Effector memory CD4-positive, alpha-beta T cell (primary cell): ENCODE data around the gene HCCS.

Experiments used
- DNase-seq, 3 donors: peaks; one replicate each; pipeline ENCODE4 v3.0.0-alpha.2; 2020
- H3K27ac ChIP-seq: 2 replicates; pipeline ENCODE4 v1.7.0; 2013; ENCODE audit warnings: mild to moderate bottlenecking, low read length, moderate library complexity; ENCODE audit not compliant: insufficient read depth, poor library complexity, severe bottlenecking
- H3K27me3 ChIP-seq: replicated peaks from 2 replicates; pipeline ENCODE4 v1.7.0; 2013; ENCODE audit warnings: mild to moderate bottlenecking, low read length; ENCODE audit not compliant: insufficient read depth, control insufficient read depth, poor library complexity, severe bottlenecking
- H3K36me3 ChIP-seq: 2 replicates; pipeline ENCODE4 v1.7.0; 2013; ENCODE audit warnings: mild to moderate bottlenecking, low read length, moderate library complexity; ENCODE audit not compliant: control insufficient read depth, insufficient read depth
- H3K4me1 ChIP-seq: 2 replicates; pipeline ENCODE4 v1.7.0; 2013; ENCODE audit warnings: low read length, mild to moderate bottlenecking; ENCODE audit not compliant: control insufficient read depth, insufficient read depth, poor library complexity, severe bottlenecking
- H3K4me3 ChIP-seq: 2 replicates; pipeline ENCODE4 v1.7.0; 2013; ENCODE audit warnings: low read length, low read depth, mild to moderate bottlenecking; ENCODE audit not compliant: insufficient read depth, poor library complexity, severe bottlenecking
- H3K9me3 ChIP-seq: 2 replicates; pipeline ENCODE4 v1.7.0; 2013; ENCODE audit warnings: mild to moderate bottlenecking, low read length, moderate library complexity; ENCODE audit not compliant: control insufficient read depth
- total RNA-seq, 3 donors: gene quantifications; one replicate each; lab custom pipeline; 2026; lab: John Stamatoyannopoulos, UW

The HCCS gene
- total RNA-seq = 7.6 to 8.3 (median 8.2) reads per million in 3 donors

- Histone ChIP-seq H3K36me3 (peaks cover 8% of the 10 kb centered on the region), H3K9me3 (no peaks in the 10 kb centered on the region), H3K27ac (peak within 1 kb of the TSS; percentile 91), H3K4me3 (peak within 1 kb of the TSS; percentile 53), H3K27me3 (no peaks in the 10 kb centered on the region), H3K4me1 (no peaks in the 10 kb centered on the region)
- DNase-seq = peak; percentile 73 to 76 (median 75)
These were observed at the start of gene HCCS for GRCh38 chrX:11111037-11111851. Gene HCCS, plus strand, starts transcription at chrX:11111332. Its CDS starts 729 bp downstream, at chrX:11112061.

GRCh38 chrX:11064276-11064675 lies 46.9 kb upstream of the HCCS start:
- Histone ChIP-seq H3K27ac (no peak overlapping the region), H3K36me3 (no peaks in the 10 kb centered on the region), H3K9me3 (no peaks in the 10 kb centered on the region), H3K4me3 (no peak overlapping the region), H3K27me3 (no peaks in the 10 kb centered on the region), H3K4me1 (no peaks in the 10 kb centered on the region)
- no peak for DNase-seq

GRCh38 chrX:11064851-11065600 lies 46.1 kb upstream of the HCCS start:
- Histone ChIP-seq H3K4me1 (no peaks in the 10 kb centered on the region), H3K36me3 (no peaks in the 10 kb centered on the region), H3K4me3 (no peak overlapping the region), H3K27me3 (no peaks in the 10 kb centered on the region), H3K9me3 (no peaks in the 10 kb centered on the region), H3K27ac (no peak overlapping the region)
- DNase-seq = no peak

DNA sequence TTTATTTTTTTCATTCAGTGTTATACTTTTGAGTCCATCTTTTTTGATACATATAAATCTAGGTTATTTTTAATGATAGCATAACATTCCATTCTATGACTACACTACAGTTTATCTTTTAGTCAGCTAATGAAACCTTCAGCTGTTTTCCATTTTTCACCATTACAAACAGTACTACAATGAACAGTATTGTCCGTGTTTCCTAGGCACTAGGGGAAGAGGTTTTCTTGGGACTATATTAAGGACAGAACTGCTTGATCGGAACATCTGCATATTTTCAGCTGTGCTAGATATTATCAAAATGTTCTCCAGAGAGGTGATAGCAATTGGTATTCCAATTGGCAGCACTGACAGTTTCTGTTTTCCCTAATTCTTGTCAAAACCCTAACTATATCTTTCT lies 44.3 kb upstream of the HCCS start:
- Histone ChIP-seq H3K27me3 (no peaks in the 10 kb centered on the region), H3K9me3 (no peaks in the 10 kb centered on the region), H3K36me3 (no peaks in the 10 kb centered on the region), H3K4me1 (no peaks in the 10 kb centered on the region), H3K4me3 (no peak overlapping the region), H3K27ac (no peak overlapping the region)
- no peak for DNase-seq

DNA sequence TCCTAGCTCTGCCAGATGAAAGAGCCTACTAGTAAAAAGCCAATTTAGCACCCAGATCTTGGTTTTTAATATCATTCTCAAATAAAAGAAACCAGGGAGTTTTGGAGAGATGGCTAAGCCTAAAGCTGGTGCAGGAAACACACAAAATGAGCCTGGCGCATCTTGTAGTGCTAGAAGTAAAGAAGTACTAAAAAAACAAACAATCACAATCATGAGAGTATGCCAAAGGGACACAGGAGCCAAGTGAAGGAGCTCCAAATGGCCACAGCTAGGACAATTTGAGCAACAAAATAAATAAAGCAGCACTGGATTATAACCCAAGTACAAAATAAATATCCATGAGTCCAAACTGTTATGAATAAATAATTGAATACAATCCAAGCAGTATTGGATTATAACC lies 37.8 kb upstream of the HCCS start:
- Histone ChIP-seq H3K27me3 (no peaks in the 10 kb centered on the region), H3K4me1 (no peaks in the 10 kb centered on the region), H3K9me3 (no peaks in the 10 kb centered on the region), H3K36me3 (no peaks in the 10 kb centered on the region), H3K27ac (no peak overlapping the region), H3K4me3 (no peak overlapping the region)
- no peak for DNase-seq

GRCh38 chrX:11080741-11081305 lies 30.3 kb upstream of the HCCS start:
- DNase-seq = no peak
- Histone ChIP-seq H3K27me3 (no peaks in the 10 kb centered on the region), H3K4me1 (no peaks in the 10 kb centered on the region), H3K27ac (no peak overlapping the region), H3K9me3 (no peaks in the 10 kb centered on the region), H3K36me3 (no peaks in the 10 kb centered on the region), H3K4me3 (no peak overlapping the region)

DNA sequence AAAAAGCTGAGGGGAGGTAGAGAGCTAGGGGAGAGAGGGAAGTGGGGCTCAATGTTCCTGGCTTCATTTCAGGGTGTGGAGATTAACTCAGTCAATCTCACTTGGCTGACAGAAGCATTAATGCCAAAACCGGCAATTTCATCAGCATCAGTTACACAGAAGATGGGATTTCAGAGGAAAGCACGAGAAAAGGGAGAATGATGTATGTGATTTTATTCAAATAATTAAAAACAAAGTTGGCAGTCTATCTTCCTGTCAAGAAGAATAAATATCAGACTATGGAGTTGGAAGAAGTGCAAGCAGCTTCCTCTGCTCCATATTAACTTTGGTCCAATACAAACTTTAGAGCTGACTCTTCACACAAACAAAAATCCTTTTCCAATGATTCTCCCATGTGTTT lies 29.6 kb upstream of the HCCS start:
- Histone ChIP-seq H3K4me3 (no peak overlapping the region), H3K9me3 (no peaks in the 10 kb centered on the region), H3K4me1 (no peaks in the 10 kb centered on the region), H3K27me3 (no peaks in the 10 kb centered on the region), H3K36me3 (no peaks in the 10 kb centered on the region), H3K27ac (no peak overlapping the region)
- DNase-seq = no peak

DNA sequence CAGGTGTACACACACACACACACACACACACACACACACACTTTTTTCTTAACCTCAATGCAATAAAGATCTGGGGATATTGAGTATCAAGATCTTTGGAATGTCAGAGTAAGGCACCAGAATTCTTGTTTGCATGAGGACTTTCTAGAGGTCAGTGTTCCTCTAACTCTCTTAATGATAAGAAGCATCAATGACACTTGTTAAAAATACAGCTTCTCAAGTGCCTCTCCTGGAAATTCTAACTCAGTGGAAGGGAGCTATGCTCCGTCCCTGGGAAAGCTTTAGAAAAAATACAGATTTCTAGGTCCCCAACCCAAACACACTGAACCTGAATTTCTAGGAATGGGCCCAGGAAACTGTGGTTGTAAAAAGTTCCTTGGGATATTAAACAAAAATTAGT lies 25.8 kb upstream of the HCCS start:
- Histone ChIP-seq H3K4me1 (no peaks in the 10 kb centered on the region), H3K36me3 (no peaks in the 10 kb centered on the region), H3K4me3 (no peak overlapping the region), H3K27ac (no peak overlapping the region), H3K9me3 (no peaks in the 10 kb centered on the region), H3K27me3 (no peaks in the 10 kb centered on the region)
- DNase-seq = no peak

DNA sequence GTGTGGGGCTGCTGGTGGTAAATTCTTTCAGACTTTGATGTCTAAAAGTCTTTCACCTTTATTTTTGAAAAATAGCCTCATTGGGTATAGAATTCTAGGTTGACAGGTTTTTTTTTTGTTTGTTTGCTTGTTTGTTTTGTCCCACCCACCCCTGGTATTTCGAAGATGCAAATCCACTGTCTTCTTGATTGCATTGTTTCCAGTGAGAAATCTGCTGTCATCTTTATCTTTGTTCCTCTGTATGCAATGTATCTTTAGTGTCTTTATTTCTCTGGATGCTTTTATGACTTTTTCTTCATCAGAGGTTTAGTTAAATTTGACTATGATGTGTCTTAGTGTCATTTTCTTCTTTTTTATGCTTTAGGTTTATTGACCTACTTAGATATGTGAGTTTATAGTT lies 21.3 kb upstream of the HCCS start:
- Histone ChIP-seq H3K9me3 (no peaks in the 10 kb centered on the region), H3K36me3 (no peaks in the 10 kb centered on the region), H3K4me3 (no peak overlapping the region), H3K27me3 (no peaks in the 10 kb centered on the region), H3K4me1 (no peaks in the 10 kb centered on the region), H3K27ac (no peak overlapping the region)
- DNase-seq = no peak

- Histone ChIP-seq H3K27ac (no peak overlapping the region), H3K9me3 (no peaks in the 10 kb centered on the region), H3K27me3 (no peaks in the 10 kb centered on the region), H3K4me3 (no peak overlapping the region), H3K36me3 (no peaks in the 10 kb centered on the region), H3K4me1 (no peaks in the 10 kb centered on the region)
- no peak for DNase-seq
These were observed 13.2 kb upstream of the HCCS start for GRCh38 chrX:11097933-11098332.
